ENCODE measurements around the gene RPS6KB2. TPM values are rescaled to one million over a fixed set of nuclear protein-coding genes. Genes with fewer than 3 reads are reported as not detected.

Gene RPS6KB2
- polyA plus RNA-seq, 3 donors, result 40.3 to 47.0 (median 41.2) TPM

DNA sequence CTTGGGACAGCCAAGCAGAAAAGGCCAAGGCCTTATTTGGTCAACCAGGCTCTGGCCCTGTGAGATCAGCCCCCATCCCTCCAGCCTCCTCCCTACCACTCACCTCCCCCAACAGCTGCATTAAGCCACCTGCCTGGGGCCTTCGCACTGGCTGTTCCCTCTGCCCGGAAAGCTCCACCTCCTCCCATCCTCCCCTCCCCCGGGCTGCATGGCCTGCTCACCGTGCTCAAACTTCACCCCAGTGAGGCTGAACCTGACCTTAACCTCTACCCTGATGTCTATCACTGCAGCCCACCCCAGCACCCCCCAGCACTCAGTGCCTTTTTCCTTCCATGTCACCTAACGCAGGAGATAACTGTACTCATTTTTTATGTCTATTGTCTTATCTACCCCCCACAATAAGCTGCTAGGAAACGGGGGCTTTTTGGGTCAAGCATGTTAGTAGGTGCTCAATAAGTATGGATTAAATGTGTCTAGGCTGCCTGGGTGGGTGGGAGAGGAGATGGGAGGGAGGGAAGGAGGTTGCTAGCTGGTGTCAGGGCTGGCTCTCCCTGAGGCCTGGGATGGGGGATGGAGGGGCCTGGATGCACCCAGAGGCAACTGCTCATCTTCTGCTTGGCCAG lies 8.3 kb downstream of the RPS6KB2 start:
- no peak for DNase-seq (ENCODE audit: extremely low read depth in 1 of 11, low read depth in 9 of 11, low spot score in 4 of 11)

GRCh38 chr11:67437082-67437808 lies 9.0 kb downstream of the RPS6KB2 start, which contains the start of gene PTPRCAP:
Gene PTPRCAP, minus strand, starts transcription at chr11:67437682. Its CDS starts 63 bp downstream, at chr11:67437619.
- no peak for DNase-seq (ENCODE audit: extremely low read depth in 1 of 11, low read depth in 9 of 11, low spot score in 4 of 11)

GRCh38 chr11:67437809-67438157 lies 9.5 kb downstream of the RPS6KB2 start:
- DNase-seq (ENCODE audit: extremely low read depth in 1 of 11, low read depth in 9 of 11, low spot score in 4 of 11), result no peak

DNA sequence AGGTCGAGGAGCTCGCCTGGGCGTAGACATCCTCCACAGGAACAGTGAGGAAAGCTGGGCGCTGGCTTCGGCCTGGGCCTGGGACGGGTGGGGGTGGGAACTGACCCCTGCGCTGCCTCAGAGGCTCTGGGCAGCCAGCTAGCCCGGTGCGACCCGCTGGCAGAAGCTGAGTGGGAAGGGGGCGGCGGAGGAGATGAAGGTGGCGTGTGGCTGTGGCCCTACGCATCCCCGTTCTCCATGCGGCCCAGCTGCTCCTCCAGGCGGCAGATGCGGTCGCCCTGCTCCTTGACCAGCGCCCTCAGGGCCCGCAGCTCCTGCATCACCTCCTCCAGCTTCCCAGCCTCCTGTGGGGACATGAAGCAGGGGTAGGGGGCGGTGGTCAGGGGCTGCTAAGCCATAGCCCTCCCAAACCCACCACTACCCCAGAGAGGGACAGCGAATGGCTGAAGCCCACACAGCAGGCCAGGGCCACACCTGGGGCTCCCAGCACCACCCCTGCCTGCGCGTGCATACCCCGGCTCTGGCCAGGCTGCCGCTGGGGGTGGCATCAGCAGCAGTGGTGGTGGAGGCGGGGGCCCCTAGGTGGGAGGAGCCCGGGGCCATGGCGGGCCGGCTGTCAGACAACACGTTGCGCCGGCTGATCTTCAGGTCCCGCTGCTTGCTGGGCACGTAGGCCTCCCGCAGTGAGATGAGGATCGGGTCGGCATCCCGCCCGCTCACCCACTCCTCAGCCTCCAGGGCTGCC lies 10.0 kb downstream of the RPS6KB2 start:
- no peak for DNase-seq (ENCODE audit: extremely low read depth in 1 of 11, low read depth in 9 of 11, low spot score in 4 of 11)

DNA sequence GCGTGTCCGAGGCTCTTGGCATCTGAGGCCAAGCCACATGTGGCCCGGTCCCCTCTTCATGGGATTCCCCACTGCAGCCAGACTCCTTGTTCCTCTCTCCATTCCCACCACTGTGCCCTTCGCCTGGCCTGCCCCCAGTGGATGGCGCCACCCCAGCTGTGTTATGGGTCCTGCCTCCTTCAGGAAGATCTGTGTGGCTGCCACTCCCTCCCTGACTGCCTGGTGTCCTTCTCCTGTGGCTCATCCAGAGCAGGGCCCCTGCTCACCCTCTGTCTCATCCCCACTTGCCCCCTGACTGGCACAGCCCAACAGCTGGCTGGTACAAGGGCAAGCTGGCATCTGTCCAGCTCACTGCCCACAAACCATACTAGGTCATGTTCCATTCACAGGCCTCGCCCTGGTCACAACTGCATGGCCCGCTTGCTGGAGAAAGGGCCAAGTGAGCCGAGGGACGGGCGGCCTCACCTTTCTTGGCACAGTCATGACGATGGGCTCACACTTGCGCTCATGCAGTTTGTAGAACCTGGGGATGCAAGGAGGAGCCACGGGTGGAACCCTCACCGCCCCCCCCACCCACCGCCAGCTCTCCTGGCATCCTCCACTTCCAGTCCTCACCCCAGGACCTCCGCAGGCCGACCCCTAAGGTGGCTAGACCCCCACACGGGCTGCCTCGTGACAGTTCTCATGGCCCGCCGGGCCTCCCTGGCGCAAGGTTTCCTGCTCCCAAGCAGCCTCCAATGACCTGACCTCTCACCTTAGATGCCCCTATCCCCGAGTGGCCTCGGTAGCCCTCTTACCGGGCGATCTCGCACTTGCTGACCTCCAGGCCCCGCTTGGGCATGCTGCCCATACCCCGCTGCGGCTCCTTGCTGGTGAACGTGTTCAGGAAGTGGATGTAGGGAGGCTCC lies 11.3 kb downstream of the RPS6KB2 start:
- DNase-seq (ENCODE audit: extremely low read depth in 1 of 11, low read depth in 9 of 11, low spot score in 4 of 11), result no peak

DNA sequence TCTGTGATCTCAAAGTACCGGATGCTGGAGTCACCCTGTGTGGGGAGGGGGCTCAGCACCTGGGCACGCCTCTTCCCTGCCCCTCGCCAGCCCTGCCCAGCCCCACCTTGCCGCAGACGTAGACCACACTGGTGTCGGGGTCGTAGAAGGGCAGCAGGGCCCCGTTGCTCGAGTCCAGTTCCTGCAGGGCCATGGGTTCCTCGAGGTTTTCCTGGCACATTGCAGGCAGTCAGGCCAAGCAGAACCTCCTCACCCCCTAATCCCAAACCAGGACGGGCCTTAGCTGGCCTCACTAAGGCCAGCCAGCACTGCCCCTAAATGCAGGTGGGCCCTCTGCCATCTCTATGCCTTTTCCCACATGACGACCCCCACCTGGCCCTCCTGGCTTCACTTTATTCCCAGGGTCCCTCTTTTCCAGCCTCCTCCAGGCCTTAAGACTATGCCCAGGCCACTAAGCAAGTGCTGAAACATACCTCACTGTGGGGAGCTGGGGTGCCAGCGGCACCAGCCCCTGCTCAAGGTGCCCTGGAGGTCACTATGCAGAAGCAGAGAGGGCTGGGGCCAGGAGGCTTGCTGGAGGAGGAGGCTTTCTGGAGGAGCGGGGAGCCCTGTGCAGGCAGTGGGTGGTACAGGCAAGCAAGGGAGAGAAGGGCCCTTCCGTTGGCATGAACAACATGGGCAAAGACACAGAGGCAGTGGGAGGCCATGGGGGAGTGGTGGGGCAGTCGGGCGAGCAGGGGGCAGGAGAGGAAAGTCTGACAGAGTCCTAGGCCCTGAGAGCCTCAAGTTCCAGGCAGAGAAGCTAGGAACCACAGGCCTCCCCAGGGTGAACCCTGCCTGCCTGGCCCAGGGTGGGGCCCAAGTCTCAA lies 12.2 kb downstream of the RPS6KB2 start:
- no peak for DNase-seq (ENCODE audit: extremely low read depth in 1 of 11, low read depth in 9 of 11, low spot score in 4 of 11)

DNA sequence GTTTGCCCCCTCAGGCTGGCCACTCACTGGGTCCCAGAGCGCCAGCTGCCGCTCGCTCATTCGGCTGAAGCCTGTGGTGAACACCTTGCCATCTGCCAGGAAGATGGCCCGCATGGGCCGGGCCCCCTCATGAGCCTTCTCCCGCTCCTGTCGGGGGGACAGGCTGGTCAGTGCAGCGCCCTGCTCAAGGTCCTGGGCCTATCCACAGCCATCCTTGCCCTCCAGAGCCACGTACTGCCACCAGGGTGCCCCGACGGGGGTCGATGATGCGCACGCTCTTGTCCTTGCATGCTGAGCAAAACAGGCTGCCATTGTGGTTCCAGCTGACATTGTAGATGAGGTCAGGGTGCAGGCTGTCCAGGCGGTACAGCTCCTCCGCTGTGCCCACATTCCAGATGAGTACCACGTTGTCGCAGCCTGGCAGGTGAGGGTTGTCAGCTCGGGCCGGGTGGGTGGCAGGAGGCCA lies 12.8 kb downstream of the RPS6KB2 start:
- DNase-seq (ENCODE audit: extremely low read depth in 1 of 11, low read depth in 9 of 11, low spot score in 4 of 11), result no peak

GRCh38 chr11:67441731-67442351 lies 13.5 kb downstream of the RPS6KB2 start:
- DNase-seq (ENCODE audit: extremely low read depth in 1 of 11, low read depth in 9 of 11, low spot score in 4 of 11), result no peak

DNA sequence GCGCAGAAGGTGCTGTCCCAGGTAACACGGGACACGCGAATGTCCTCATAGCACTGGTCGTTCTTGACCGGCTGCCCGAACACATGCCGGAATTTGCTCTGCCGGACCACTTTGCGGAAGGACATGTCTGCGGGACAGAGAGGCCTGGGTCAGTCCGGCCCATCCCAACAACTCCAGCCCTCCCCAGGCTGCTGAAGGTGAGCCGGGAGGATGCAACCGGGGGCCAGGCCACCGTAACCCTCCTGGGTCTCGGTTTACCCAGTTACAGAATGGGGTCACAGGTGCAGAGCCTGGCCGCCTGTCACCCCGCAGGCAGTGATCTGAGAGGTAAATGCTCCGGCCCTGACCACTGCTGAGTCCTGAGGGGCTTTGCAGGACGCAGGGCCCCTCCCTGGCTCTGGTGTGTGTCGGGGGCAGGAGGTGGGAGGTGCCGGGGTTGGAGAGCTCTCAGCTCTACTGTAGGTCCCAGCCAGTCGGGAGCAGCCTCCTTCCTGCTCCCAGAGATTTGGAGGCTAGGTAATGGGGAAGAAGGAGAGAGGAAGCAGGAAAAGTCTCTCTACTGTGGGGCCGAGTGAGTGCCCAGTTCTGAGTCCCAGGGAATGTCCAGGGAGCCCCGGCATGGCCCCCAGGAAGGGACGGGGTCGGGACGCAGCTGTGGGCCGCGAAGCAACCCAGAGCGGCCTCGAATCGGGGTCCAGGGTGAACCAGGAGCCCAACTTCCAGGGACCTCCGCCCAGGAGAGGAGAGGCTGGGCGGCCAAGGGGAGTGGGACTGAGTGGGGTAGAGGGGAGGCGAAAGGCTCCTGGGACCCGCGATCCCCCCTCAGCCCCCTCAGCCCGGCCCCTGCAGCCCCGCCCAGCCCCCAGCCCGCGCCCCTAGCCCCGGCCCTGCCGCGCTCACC lies 14.5 kb downstream of the RPS6KB2 start:
- DNase-seq (ENCODE audit: extremely low read depth in 1 of 11, low read depth in 9 of 11, low spot score in 4 of 11), result no peak

- no peak for DNase-seq (ENCODE audit: extremely low read depth in 1 of 11, low read depth in 9 of 11, low spot score in 4 of 11)
These were observed 17.2 kb downstream of the RPS6KB2 start for GRCh38 chr11:67445515-67445914.

GRCh38 chr11:67448220-67448609 lies 19.9 kb downstream of the RPS6KB2 start:
- no peak for DNase-seq (ENCODE audit: extremely low read depth in 1 of 11, low read depth in 9 of 11, low spot score in 4 of 11)

DNA sequence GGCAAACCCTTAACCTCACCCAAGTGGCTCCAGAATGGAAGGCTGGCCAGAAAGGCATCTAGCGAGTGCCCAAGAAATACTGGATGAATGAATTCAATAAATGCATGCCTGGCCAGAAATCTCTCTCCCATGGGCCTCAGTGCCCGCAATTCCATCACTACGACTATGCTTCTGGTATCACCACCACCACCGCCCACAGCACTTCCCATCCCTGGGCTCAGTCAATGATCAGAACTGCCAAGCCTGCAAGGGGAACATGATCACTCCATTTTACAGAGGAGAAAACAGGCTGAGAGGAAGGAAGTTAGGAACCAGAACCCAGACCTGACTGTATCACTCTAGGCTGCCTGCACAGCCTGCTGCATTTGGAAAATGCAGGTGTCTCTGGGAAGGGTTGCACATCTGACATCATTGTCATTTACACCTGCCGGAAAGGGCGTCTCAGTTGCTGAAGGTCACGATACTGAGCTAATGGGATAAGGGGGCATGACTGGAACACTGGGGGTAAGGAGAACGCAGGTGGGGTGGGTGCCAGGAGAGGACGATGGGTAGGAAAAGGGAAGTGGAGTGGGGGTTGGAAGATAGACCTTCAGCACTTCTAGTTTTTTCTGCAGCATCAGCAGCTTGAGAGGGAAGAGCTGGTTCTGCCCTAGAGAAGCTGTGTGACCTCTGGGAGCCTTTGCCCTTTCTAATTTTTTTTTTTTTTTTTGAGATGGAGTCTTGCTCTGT lies 21.0 kb downstream of the RPS6KB2 start:
- no peak for DNase-seq (ENCODE audit: extremely low read depth in 1 of 11, low read depth in 9 of 11, low spot score in 4 of 11)

DNA sequence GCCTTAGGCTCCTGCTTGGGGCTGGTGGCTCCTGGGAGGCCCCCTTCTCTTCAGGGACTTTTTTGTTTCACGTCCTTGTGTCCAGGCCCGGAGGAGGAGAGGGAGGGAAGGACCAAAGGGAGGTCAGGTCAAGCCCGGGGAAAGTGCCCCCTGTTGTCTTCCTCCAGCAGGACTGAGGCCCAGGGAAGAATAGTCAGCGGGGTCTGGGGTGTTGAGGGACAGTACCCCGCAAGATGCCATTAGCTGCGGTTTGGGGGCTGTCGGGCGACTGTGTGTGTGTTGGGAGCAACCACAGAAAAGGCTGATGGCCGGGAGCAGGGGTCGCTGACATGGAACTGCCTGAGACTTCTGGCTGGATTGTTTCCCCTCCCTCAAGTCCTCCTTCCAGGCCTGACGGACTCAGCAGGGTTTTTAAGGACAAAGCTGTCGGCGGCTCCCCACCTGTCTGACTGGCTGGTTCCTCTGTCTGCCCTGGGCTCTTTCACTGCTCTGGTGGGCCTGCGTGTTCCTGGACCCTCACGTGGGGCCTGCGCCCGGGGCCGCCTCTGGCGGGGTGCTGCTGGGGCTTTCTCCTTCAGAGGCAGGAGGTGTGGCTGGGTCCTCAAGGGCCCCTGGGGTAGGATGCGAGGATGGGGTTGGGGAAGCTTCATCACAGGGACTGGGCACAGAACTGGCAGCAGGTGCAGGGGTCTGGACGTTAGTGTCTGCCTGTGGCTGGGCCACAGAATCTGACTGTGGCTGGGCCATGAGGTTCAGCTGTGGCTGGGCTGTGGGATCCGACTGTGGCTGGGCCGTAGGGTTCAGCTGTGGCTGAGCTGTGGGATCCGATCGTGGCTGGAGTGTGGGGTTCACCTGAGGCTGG lies 22.7 kb downstream of the RPS6KB2 start:
- DNase-seq (ENCODE audit: extremely low read depth in 1 of 11, low read depth in 9 of 11, low spot score in 4 of 11), result no peak

- DNase-seq (ENCODE audit: extremely low read depth in 1 of 11, low read depth in 9 of 11, low spot score in 4 of 11), result no peak
These were observed 23.3 kb downstream of the RPS6KB2 start for GRCh38 chr11:67451658-67451976.

GRCh38 chr11:67452141-67452952 lies 24.1 kb downstream of the RPS6KB2 start, which contains the start of gene GPR152:
Gene GPR152, minus strand, starts transcription at chr11:67452729. Its CDS starts 5 bp downstream, at chr11:67452724.
- no peak for DNase-seq (ENCODE audit: extremely low read depth in 1 of 11, low read depth in 9 of 11, low spot score in 4 of 11)
